HTERT RPE-1 (cell line): ENCODE results near the gene OXSM.

Source experiments
- in situ Hi-C: fragments of 300-500 bp; cut with MboI; formaldehyde crosslinking; loops from 4 replicates; pipeline ENCODE4 v1.14.3; 2020; ENCODE audit warnings: low sequenced_read_pairs

The OXSM gene

DNA sequence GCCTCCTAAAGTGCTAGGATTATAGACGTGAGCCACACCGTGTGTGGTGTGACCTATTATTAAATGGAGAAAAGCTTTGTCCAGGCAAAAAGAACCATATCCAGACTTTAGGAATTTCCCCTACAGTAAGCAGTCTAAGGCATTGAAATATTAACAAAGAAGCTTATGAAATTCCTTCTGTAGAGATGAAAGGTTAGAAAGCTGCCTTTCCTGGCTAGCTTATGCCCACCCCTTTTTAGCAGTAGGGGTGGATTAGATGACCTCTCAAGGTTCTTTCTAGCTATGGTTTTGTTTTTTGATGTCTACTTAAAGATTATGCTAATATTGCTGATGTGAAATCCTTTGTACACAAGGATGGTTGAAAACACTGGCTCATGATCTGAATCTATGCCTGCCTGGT lies 13.9 kb downstream of the OXSM start:
- in situ Hi-C loops: no loop called here

DNA sequence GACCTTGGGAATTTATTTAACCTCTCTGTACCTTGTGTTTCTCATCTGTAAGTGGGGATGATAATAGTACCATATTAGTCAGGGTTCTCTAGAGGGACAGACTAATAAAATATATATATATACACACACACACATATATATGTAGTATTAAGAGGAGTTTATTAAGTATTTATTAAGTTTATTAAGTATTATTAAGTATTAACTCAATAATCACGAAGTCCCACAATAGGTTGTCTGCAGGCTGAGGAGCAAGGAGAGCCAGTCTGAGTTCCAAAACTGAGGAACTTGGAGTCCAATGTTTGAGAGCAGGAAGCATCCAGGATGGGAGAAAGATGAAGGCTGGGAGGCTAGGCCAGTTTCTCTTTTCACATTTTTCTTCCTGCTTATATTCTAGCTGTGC lies 14.8 kb downstream of the OXSM start:
- in situ Hi-C loops: no loop called here

DNA sequence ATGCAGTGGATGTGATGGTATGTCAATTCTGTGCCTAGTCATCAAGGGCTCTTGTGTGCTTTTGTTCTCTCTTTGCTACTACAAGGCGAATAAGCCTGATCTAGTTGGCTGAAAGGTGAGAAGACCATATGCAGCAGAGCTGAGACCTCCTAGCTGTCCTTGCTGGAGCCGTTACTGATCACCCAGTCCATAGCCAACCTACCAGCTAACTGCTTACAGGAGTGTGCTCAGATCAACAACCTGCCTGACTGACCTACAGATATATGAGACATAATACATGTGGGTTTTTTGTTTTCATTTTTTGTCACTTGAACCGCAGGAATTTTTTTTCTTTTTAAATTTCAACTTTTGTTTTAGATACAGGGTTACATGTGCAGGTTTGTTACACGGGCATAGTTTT lies 22.8 kb downstream of the OXSM start:
- in situ Hi-C loops: no loop called here

DNA sequence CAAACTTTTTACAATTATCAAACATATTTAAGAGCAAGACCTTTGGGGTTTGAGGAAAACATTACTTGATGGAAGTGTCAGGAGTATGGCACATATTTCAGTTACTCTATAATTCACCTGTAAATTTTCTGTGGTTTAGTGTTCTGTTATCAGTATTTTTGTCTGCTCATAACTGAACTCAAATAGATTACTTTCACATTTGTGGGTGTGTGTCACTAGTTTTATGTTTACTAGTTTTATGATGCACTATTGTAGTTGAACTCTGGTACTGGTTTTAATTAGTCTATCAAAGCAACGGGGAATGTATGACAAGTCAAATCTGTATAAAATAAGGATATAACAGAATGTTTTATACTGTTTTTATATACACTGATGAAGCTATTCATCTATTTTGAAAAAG lies 27.2 kb downstream of the OXSM start:
- in situ Hi-C loops: no loop called here

DNA sequence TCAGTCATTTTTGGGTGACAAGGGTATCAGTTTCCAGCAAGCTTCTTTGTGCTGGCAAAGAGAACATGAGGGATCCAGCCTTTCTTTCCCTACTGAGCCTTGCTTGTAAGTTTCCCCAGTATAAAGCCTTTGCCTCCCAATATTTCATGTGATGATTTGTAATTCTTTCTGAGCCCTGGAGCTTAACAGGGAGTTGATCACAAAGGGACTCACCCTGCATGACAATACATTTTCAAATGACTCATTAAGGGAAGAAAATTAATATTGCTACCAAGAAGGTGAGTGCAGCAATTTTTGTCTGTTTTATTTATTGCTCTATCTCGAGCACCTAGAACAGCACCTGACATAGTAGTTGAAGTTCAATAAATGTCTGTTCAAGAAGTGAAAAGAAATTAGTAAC lies 27.7 kb downstream of the OXSM start:
- in situ Hi-C loops: no loop called here

DNA sequence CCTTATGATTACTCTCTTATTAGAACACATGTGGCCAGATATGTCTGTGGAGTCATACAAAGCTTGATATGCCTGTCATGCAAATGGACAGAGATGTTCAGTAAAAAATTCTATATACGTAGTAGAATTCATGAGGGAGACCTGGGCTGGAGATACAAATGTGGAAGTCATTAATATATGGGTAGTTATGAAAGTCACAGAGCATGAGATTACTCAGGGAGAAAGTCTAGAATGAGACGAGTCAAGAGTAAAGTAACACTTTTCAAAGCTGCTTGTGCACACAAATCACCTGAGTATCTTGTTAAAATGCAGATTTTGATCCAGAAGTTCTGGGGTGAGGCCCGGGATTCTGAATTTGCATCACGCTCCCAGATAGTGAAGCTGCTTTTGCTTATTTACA lies 28.4 kb downstream of the OXSM start:
- in situ Hi-C loops: no loop called here

DNA sequence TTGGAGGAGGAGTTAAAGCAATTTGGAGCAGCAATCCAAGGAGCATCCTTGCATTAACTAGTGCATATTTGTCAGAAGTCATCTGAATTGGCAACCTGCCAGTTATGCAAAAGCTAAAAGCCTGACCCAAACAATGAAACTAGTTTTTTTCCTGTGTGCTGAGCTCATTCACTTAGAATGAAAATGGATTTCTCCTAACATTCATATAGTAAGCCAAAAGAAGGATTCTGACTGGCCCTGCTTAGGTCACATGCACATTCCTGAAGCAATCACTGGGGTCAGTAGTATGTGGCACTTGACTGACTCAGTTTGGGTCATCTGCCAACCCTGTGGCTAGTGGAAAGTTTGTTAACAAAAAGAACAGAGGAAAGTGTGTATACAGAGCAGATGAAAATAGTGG lies 30.5 kb downstream of the OXSM start:
- in situ Hi-C loops: no loop called here

DNA sequence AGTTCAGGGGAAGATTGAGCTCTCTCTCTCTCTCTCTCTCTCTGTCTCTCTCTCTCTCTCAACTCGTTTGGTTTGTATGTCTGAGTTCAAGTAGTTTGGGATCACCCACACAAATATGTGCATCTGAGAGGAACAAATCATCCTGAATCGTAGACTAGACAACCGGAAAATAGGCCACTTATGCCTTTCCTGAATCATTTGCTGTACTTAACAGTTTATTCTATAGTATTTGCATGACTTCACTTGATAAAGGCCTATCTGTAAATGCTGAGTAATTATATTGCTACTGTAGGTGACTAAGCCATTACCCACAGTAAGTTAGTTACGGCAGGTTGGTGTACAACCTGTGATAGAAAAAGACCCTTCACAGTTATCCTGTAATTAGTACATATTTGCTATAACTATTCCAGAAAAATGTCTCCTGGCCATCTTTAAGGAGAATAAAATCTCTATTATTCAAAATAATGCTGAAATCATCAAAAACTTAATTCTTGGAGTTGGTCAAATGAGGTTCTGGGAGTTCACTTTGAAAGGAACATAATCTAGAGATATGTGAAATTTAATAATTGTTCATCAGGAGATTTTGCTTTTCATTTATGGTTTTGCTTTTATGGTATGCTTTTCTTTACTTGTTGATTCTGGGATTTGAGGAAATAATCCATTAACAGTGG lies 31.1 kb downstream of the OXSM start:
- in situ Hi-C loops: no loop called here

DNA sequence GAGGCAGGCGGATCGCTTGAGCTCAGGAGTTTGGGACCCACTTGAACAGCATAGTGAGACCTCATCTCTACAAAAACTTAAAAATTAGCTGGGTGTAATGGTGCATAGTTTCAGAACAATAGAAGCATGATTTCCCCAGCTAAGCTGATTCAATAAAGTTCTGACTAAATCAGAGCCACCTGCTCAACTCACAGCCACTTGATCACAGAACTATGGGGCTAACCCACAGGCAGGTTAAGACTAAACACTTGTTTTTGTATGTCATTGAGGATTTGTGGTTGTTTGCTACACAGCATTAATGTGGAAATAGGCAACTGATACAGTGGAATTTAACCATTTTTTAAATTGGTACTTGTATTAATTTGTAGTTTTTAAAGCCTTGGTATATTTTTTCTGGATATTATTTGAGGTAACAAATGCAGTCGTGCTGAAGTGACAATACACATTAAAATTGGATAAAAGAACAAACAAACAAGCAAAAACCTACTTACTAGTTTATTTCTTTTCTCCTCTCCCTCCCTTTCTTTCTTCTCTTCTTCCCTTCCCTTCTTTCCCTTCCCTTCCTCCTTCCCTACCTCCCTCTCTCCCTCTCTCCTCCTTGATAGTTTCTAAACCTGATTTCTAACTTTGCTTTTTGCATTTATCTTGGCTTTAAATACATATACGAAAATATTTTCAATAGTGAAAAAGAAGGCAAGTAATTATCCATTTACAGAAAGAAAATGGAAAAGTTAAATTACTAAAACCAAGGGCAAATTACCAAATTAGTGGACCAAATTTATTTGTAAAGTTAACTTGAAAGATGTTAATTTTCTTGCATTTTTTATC lies 32.1 kb downstream of the OXSM start:
- in situ Hi-C loops: no loop called here

DNA sequence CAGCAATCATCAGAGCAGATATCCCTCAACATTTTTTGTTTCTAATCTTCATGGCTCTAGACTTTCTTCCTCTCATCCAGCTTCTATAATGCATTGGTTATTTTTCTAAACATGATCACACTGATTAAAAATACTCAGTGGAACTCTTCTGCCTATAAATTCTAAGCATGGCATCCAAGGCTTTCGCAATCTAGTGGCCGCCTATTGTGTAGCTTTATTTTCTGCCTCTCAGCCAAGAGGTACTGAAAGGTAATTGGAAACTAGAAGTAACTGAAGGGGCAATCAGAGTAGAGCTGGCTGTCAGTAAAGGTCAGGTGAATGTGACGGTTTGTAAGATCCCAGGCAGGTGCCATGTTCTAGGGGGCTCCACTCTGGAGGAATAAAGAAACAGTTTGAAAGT lies 33.4 kb downstream of the OXSM start:
- in situ Hi-C loops: no loop called here

DNA sequence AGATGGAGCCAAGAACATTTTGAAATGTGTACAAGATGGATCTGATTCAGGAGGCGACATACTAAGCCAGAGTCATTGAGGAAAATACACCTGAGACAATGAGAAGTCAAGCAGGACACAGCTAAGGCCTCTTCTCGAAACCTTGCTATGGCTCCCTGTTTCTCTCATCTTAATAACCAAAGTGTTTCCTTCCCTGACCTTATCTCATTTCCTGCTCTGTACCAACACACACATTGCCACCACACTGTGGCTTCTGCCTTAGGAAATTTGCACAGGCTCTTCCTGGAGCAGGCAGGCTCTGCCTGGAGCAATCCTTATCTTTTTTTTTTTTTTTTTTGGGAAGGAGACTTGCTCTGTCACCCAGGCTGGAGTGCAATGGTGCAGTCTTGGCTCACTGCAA lies 36.6 kb downstream of the OXSM start:
- in situ Hi-C loops: no loop called here

DNA sequence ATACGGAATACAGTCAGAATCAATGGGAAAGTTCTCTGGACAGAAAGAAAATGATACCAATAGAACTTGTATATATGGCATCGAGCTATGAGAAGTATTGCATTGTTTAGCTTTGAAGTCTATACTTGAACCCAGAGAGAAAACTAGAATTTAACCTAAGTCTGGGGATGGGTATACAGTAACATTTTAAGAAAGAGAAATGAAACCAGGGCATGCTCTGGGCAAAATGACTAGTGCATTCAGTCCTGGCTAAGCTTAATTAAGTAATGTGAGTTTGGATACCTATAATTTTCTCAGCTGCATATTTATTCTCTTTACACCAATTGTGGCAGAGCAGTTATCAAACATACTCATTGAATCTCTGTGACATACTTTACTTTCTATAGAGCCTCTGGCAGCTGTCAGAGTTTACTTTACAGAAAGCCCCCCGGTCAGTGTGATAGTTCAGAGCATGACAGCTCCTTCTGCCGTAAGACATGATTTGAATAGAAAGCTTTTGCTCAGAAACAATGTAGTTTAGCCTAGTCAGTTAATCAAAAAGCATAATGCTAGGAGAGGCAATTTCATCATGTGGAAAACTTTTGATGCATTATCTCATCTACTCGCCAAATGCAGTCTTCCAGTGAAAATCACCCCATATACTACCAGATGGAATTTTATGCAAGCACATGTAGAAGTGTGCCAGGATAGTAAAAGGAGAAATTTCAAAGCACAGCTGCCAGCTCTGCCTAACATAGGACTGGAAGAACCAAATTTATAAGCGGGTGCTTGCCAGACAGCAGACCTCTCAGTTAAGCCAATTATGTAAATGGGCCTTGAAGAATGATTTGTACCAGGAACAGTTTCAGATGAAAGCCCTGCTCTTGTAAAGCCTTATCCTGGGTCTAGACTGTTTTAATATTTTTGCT lies 40.7 kb downstream of the OXSM start:
- in situ Hi-C loops: no loop called here

DNA sequence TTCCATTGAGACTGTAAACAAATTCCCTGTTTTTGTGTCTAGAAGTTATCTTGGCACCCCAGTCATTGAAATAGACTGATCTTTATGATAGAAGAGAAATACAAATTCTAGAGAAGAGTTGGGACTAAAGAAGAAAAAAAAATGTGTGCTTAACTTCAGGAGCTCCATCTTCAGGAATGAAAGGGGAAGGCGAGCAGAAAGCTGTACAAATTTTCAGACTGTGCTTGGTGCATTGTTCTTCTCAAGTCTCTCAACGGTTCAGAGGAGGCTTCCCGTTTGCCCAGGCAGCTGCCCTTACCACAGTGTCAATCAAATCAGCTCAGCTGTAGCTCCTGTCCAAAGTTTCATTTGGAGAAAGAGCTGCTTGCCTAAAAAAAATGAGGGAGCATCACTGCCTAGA lies 41.7 kb downstream of the OXSM start:
- in situ Hi-C loops: no loop called here

DNA sequence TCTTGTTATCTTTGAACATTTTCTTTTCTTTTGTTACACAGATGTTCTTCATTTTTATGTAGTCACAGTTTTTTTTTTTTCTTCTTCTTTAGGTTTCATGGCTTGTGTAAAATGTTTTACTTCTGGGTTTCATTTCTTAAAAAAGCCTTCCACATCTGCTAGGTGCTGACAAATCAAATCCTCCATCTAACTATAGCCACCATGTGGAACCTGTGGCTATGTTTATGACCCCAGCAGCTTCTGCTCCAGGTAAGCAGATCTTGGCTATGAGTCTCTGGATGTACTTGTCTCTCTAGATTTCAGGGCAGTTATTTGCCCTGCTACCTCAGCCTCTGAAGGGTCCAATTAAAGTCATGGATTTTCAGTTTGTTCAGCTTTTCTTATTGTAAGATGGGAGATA lies 44.5 kb downstream of the OXSM start:
- in situ Hi-C loops: no loop called here

DNA sequence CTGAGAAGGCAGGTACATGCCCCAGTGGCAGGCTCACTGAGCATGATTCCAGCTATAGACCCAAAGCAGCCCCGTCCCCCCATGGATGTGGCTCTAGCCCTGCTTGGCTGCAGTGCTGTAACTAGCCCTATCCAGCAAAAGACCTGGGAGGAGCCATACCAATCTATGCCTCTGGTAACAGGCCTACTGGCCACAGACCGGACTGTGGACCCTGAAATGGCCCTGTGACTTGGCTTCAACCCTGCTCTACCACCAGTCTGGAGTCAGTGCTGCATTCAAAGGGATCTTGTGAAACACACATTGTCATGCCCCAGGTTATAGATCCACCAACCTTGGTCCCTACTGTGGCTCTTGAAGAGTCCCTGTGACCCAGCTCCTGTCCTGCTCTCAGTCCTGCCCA lies 46.7 kb downstream of the OXSM start:
- in situ Hi-C loops: no loop called here

DNA sequence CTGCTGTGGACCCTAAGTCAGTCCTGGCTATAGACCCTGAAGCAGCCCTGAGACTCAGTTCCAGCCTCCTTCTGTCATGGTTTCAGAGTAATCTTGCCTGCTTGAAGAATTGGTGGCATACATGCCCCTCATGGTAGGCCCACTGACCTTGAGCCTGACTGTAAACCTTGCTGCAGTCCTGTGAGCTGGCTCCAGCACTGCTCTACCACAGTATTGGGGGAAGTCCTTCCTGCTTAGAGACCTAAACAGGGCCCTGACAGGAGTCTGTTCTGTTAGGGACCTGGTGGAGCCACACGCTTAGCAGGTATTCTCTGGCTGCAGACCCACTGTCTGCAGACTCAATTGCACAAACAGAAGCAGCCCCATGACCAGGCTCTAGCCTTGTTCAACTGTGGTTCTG lies 47.1 kb downstream of the OXSM start:
- in situ Hi-C loops: no loop called here

DNA sequence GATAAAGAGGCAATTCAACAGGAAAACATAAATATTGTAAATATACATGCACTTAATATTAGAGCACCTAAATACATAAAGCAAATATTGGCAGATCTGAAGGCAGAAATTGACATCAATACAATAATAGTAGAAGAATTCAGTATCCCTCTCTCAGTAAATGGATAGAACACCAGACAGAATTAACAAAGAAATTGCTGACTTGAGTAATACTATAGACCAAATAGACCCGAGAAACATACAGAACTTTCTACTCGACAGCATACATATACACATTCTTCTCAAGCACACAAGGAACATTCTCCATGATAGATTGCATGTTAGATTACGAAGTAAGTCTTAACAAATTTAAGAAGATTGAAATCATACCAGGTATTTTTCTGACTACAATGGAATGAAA lies 50.2 kb downstream of the OXSM start:
- in situ Hi-C loops: no loop called here

DNA sequence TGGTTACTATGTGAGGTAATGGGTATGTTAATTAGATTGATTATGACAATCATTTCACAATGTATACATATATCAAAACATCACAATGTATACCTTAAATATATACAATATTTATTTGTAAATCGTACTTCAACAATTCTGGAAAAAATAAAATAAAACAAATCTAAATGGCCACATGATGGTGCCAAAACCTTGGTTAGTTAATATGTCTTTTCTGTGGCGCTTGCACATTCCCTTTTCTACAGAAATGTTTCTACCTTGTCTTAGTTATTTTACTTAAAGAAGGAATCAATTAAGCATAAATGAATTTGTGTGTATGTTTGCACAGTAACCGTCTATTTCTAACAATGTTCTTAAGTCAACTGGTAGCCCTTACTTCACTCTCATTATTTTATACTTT lies 53.4 kb downstream of the OXSM start:
- in situ Hi-C loops: no loop called here
